H1 (cell line): ENCODE data around the gene PDGFRA. TPM values are rescaled to one million over a fixed set of nuclear protein-coding genes. Genes with fewer than 3 reads are reported as not detected.

Experiments
- polyA plus RNA-seq, 7 experiments: library from polyadenylated mRNA; depleted of rRNA in 3 of 7; stranded (reverse) in 5 of 7; unstranded in 2 of 7; fragments of >200 nt in 5 of 7; fragments of 200-250 nt in 2 of 7; gene quantifications; 1 replicate in 5 of 7; 2 replicates in 1 of 7; 4 replicates in 1 of 7; pipeline versions ENCODE4 v1.2.1 to v1.2.3, GENCODE V29; 2011 to 2013; ENCODE audit warnings: missing spikeins in 2 of 7, mixed read lengths in 2 of 7
- total RNA-seq: library from RNA; stranded (reverse); fragmentation: NEBNext Ultra II Directional; extraction: Animal tissue kit (Norgen Biotek cat#: 25700); gene quantifications from 2 replicates; pipeline ENCODE4 v1.2.1, GENCODE V29; 2021
- TF ChIP-seq, protein P1 (sequence below): fragments of 300-600 bp; sonication (generic); IDR thresholded peaks from 2 replicates; pipeline ENCODE4 v1.7.1; 2012; ENCODE audit warnings: low read length, moderate library complexity, mild to moderate bottlenecking, inconsistent platforms; ENCODE audit not compliant: insufficient replicate concordance
- TF ChIP-seq, protein P2 (sequence below): IDR thresholded peaks from 2 replicates; pipeline ENCODE4 v1.6.1; 2012; ENCODE audit warnings: inconsistent platforms

PDGFRA gene
- total and polyA plus RNA-seq, 2 of the 8 experiments (the other 6 are each of a cell fraction or from before 2014, with no cell fraction given), result 1.4 to 3.4 TPM

DNA sequence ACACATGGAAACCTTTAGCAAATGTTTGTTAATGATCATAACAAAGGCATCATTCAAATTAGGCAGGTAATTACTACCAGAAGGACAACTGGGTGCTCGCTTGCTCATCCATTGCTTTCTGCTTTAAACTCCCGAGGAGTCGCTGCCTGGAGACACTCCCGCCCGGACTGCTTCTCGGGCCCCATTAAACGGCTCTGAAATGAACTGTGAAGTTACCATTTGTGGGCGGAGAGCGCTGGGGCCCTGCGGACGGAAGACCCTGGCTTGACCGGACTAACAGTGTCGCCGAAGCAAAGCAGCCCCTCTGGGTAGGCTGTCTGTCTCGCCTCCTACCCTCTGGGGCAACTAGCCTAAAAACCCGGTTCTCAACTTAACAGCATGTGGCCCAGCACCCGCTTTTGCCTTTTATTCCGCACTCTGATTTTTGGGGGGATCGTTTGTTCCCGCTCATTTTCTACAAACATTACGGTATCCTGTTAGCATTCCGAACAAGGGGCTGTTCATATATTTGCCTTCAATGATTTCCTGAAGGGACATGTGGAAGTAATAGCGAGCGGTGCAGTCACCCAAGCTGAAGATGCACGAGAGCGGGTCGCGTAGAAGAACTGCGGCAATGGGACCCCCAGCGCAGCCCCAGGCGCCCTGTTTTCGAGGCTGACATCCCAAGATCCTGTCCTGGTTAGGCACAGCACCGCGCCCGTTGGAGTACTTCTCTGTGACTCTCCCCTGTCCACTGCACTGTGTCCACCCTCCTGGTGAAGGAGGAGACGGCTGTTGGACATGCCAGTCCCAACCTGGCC, 1.6 kb upstream of the PDGFRA start (continued):
- TF ChIP-seq, protein P1, sequence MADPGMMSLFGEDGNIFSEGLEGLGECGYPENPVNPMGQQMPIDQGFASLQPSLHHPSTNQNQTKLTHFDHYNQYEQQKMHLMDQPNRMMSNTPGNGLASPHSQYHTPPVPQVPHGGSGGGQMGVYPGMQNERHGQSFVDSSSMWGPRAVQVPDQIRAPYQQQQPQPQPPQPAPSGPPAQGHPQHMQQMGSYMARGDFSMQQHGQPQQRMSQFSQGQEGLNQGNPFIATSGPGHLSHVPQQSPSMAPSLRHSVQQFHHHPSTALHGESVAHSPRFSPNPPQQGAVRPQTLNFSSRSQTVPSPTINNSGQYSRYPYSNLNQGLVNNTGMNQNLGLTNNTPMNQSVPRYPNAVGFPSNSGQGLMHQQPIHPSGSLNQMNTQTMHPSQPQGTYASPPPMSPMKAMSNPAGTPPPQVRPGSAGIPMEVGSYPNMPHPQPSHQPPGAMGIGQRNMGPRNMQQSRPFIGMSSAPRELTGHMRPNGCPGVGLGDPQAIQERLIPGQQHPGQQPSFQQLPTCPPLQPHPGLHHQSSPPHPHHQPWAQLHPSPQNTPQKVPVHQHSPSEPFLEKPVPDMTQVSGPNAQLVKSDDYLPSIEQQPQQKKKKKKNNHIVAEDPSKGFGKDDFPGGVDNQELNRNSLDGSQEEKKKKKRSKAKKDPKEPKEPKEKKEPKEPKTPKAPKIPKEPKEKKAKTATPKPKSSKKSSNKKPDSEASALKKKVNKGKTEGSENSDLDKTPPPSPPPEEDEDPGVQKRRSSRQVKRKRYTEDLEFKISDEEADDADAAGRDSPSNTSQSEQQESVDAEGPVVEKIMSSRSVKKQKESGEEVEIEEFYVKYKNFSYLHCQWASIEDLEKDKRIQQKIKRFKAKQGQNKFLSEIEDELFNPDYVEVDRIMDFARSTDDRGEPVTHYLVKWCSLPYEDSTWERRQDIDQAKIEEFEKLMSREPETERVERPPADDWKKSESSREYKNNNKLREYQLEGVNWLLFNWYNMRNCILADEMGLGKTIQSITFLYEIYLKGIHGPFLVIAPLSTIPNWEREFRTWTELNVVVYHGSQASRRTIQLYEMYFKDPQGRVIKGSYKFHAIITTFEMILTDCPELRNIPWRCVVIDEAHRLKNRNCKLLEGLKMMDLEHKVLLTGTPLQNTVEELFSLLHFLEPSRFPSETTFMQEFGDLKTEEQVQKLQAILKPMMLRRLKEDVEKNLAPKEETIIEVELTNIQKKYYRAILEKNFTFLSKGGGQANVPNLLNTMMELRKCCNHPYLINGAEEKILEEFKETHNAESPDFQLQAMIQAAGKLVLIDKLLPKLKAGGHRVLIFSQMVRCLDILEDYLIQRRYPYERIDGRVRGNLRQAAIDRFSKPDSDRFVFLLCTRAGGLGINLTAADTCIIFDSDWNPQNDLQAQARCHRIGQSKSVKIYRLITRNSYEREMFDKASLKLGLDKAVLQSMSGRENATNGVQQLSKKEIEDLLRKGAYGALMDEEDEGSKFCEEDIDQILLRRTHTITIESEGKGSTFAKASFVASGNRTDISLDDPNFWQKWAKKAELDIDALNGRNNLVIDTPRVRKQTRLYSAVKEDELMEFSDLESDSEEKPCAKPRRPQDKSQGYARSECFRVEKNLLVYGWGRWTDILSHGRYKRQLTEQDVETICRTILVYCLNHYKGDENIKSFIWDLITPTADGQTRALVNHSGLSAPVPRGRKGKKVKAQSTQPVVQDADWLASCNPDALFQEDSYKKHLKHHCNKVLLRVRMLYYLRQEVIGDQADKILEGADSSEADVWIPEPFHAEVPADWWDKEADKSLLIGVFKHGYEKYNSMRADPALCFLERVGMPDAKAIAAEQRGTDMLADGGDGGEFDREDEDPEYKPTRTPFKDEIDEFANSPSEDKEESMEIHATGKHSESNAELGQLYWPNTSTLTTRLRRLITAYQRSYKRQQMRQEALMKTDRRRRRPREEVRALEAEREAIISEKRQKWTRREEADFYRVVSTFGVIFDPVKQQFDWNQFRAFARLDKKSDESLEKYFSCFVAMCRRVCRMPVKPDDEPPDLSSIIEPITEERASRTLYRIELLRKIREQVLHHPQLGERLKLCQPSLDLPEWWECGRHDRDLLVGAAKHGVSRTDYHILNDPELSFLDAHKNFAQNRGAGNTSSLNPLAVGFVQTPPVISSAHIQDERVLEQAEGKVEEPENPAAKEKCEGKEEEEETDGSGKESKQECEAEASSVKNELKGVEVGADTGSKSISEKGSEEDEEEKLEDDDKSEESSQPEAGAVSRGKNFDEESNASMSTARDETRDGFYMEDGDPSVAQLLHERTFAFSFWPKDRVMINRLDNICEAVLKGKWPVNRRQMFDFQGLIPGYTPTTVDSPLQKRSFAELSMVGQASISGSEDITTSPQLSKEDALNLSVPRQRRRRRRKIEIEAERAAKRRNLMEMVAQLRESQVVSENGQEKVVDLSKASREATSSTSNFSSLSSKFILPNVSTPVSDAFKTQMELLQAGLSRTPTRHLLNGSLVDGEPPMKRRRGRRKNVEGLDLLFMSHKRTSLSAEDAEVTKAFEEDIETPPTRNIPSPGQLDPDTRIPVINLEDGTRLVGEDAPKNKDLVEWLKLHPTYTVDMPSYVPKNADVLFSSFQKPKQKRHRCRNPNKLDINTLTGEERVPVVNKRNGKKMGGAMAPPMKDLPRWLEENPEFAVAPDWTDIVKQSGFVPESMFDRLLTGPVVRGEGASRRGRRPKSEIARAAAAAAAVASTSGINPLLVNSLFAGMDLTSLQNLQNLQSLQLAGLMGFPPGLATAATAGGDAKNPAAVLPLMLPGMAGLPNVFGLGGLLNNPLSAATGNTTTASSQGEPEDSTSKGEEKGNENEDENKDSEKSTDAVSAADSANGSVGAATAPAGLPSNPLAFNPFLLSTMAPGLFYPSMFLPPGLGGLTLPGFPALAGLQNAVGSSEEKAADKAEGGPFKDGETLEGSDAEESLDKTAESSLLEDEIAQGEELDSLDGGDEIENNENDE, result peak; percentile 100
- TF ChIP-seq, protein P2, sequence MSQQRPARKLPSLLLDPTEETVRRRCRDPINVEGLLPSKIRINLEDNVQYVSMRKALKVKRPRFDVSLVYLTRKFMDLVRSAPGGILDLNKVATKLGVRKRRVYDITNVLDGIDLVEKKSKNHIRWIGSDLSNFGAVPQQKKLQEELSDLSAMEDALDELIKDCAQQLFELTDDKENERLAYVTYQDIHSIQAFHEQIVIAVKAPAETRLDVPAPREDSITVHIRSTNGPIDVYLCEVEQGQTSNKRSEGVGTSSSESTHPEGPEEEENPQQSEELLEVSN, result peak; percentile 39; the same call in 1 of the 2 replicates
